ENCODE measurements around the gene IL18BP. TPM values are rescaled to one million over a fixed set of nuclear protein-coding genes. Genes with fewer than 3 reads are reported as not detected.

Gene IL18BP
- 2.8 to 4.4 TPM (median 4.3 TPM) in 5 replicates for total RNA-seq (2022; extraction: Qiagen RNA extraction)

DNA sequence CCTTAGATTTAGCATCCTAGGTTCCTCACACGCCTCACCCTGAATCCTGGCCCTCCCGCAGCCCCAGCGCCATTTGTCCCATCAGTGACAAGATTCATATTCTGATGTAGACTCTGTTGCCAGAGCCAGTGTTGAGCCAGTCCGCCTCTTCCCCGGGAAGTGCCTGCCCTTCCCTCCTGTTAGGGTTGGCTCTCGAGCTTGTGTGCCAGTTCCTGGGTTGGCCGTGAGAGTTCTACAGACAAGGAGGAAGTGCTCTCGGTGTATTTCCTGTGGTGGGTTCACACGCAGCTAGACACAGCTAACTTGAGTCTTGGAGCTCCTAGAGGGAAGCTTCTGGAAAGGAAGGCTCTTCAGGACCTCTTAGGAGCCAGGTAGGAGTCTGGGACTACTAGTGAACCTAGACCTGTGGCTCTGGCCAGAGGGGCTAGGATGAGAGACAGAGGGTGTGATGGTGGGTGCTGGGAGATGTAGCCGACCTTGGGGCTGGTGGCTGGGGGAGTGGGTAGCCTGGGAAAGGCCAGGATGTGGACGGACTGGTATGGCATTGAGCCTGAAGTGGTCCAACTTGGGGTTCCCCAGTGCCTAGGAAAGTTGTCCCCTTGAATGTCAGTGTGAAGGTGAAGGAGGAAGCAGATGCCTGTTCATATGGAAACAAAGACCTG lies at the start of gene IL18BP:
Gene IL18BP, plus strand, starts transcription at position 261 of the 662 bp plus-strand sequence. CDS start 1,076 bp downstream, outside the sequence.

Other genes with a start within 250 kb of the IL18BP start
- not detected in 5 replicates for gene DEFB108B, start 165.7 kb upstream of the IL18BP start, total RNA-seq (2022; extraction: Qiagen RNA extraction)
- not detected in 5 replicates for gene DEFB131B, start 120.5 kb upstream of the IL18BP start, total RNA-seq (2022; extraction: Qiagen RNA extraction)
- gene XNDC1N, start 70.3 kb upstream of the IL18BP start, total RNA-seq (2022; extraction: Qiagen RNA extraction) = 2.2 to 4.3 TPM (median 3.4 TPM) in 5 replicates
- 46.3 to 52.8 TPM (median 48.3 TPM) in 5 replicates for gene RNF121, start 69.9 kb upstream of the IL18BP start, total RNA-seq (2022; extraction: Qiagen RNA extraction)
- gene NUMA1, start 81.6 kb downstream of the IL18BP start, total RNA-seq (2022; extraction: Qiagen RNA extraction) = 52.8 to 68.2 TPM (median 66.7 TPM) in 5 replicates
- 5.9 to 9.9 TPM (median 8.1 TPM) in 5 replicates for gene LRRC51, start 81.9 kb downstream of the IL18BP start, total RNA-seq (2022; extraction: Qiagen RNA extraction)
- gene LAMTOR1, start 104.4 kb downstream of the IL18BP start, total RNA-seq (2022; extraction: Qiagen RNA extraction) = 134 to 155 TPM (median 136 TPM) in 5 replicates
- gene TOMT, start 107.0 kb downstream of the IL18BP start, total RNA-seq (2022; extraction: Qiagen RNA extraction) = not detected in 5 replicates
- gene ANAPC15, start 113.8 kb downstream of the IL18BP start, total RNA-seq (2022; extraction: Qiagen RNA extraction) = 83.8 to 91.6 TPM (median 89.3 TPM) in 5 replicates
- gene FOLR3, start 136.8 kb downstream of the IL18BP start, total RNA-seq (2022; extraction: Qiagen RNA extraction) = 0.19 TPM in 1 of 5 replicates, not detected in the others
- gene FOLR1, start 193.2 kb downstream of the IL18BP start, total RNA-seq (2022; extraction: Qiagen RNA extraction) = not detected in 5 replicates
- gene FOLR2, start 217.9 kb downstream of the IL18BP start, total RNA-seq (2022; extraction: Qiagen RNA extraction) = not detected in 5 replicates
- 54.7 to 83.6 TPM (median 71.5 TPM) in 5 replicates for gene INPPL1, start 225.9 kb downstream of the IL18BP start, total RNA-seq (2022; extraction: Qiagen RNA extraction)
- gene PHOX2A, start 245.3 kb downstream of the IL18BP start, total RNA-seq (2022; extraction: Qiagen RNA extraction) = not detected in 5 replicates